Measurements from ENCODE around the gene OBSCN. TPM values are rescaled to one million over a fixed set of nuclear protein-coding genes. Genes with fewer than 3 reads are reported as not detected.

The OBSCN gene, protein sequence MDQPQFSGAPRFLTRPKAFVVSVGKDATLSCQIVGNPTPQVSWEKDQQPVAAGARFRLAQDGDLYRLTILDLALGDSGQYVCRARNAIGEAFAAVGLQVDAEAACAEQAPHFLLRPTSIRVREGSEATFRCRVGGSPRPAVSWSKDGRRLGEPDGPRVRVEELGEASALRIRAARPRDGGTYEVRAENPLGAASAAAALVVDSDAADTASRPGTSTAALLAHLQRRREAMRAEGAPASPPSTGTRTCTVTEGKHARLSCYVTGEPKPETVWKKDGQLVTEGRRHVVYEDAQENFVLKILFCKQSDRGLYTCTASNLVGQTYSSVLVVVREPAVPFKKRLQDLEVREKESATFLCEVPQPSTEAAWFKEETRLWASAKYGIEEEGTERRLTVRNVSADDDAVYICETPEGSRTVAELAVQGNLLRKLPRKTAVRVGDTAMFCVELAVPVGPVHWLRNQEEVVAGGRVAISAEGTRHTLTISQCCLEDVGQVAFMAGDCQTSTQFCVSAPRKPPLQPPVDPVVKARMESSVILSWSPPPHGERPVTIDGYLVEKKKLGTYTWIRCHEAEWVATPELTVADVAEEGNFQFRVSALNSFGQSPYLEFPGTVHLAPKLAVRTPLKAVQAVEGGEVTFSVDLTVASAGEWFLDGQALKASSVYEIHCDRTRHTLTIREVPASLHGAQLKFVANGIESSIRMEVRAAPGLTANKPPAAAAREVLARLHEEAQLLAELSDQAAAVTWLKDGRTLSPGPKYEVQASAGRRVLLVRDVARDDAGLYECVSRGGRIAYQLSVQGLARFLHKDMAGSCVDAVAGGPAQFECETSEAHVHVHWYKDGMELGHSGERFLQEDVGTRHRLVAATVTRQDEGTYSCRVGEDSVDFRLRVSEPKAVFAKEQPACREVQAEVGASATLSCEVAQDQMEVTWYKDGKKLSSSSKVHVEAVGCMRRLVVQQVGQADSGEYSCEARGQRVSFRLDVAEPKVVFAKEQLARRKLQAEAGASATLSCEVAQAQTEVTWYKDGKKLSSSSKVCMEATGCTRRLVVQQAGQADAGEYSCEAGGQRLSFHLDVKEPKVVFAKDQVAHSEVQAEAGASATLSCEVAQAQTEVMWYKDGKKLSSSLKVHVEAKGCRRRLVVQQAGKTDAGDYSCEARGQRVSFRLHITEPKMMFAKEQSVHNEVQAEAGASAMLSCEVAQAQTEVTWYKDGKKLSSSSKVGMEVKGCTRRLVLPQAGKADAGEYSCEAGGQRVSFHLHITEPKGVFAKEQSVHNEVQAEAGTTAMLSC (N-terminal part only)
- 0.27 and 0.49 TPM in 2 replicates for total RNA-seq

GRCh38 chr1:228207851-228208821, at the start of gene OBSCN:
Gene OBSCN (plus strand): TSS chr1:228208044. CDS start chr1:228211784, 3,740 bp downstream.

DNA sequence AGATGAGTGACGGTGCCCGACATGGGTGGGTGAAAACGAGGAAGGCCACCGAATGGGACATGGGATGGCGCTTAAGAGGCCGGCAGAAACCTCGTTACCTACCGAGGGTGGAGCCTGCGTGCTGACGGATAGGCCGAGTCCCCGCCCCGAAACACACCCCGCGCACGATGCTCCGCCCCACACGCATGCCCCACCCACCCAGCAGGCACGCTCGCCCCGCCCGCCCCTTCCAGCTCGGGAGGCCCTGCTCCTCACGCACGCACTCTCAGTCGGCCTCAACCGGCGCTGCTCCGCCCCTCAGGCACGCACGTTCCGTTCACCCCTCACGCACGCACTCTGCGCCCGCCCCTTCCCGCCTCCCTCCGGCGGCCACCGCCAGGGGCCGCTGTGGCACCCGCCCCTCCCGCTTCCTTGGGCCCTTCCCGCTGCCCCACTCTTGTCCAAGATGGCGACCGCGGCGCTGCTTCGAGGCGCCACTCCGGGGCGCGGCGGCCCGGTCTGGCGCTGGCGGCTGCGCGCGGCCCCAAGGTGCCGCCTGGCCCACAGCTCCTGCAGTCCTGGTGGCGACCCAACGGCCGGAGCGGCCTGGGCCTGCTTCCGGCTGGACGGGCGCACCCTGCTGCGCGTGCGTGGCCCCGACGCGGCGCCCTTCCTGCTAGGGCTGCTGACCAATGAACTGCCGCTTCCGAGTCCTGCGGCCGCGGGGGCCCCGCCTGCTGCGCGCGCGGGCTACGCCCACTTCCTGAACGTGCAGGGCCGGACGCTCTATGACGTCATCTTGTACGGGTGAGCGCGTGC, 42.3 kb upstream of the OBSCN start, which contains the start of gene IBA57:
TSS of gene IBA57 (plus strand) at position 433 of the 798 bp plus-strand sequence. CDS start at position 446, 13 bp downstream.

DNA sequence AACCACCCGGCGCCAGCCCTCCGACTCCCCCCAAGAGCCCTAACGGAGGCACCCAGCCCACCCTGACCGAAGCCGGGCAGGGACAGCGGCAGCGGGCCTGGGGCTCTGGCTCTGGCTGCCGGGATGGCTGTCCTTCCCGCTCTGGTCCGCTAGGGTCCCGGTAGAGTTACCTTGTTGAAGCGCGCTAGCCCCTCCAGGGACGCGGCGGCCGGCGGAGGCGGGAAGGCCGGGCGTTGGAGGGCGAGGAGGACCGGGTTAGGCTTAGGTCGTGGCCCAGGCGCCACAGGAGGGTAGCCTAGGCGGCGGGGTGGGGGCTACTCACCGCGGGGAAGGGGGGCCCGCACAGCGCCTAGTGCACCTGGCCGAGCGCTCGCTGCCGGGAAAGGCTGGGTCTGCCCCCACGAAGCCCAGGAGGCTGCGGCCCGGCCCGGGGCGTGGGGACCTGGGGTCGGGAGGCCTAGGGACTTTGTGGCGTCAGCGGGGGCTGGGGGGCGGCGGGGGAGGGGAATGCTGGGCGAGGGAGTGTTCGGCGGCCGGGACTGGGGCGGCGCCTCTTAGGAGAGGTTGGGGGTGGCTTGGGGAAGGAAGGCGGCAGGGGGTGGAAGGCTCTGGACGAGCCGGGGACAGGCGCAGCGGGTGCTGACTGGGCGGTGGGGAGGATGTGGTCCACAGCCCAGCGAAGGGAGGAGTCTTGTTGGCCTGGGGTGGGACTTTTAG, 208.5 kb downstream of the OBSCN start, which contains the start of gene TRIM17:
TSS of gene TRIM17 (minus strand) at position 645 of the 717 bp plus-strand sequence. CDS start 1,789 bp downstream, outside the sequence.

Other genes with a start within 250 kb of the OBSCN start
- gene WNT3A, start 201.0 kb upstream of the OBSCN start, total RNA-seq = not detected in 2 replicates
- 521 and 596 TPM in 2 replicates for gene ARF1, start 125.3 kb upstream of the OBSCN start, total RNA-seq
- 16.8 and 27.0 TPM in 2 replicates for gene C1orf35, start 104.7 kb upstream of the OBSCN start, total RNA-seq
- 79.3 and 123 TPM in 2 replicates for gene MRPL55, start 98.7 kb upstream of the OBSCN start, total RNA-seq
- gene GUK1, start 67.8 kb upstream of the OBSCN start, total RNA-seq = 434 and 438 TPM in 2 replicates
- gene GJC2, start 58.1 kb upstream of the OBSCN start, total RNA-seq = 0.27 and 0.98 TPM in 2 replicates
- gene IBA57, start 42.2 kb upstream of the OBSCN start, total RNA-seq = 2.3 and 3.4 TPM in 2 replicates
- 18.8 and 19.9 TPM in 2 replicates for gene TRIM11, start 198.8 kb downstream of the OBSCN start, total RNA-seq
- gene TRIM17, start 208.8 kb downstream of the OBSCN start, total RNA-seq = not detected in 2 replicates

All from mammary microvascular endothelial cell (primary cell).